GM12873 (cell line): ENCODE results near the gene ARMC3.

Experiments used
- CTCF ChIP-seq: IDR thresholded peaks from 2 replicates; pipeline ENCODE4 v1.5.1; 2012; ENCODE audit warnings: low read depth, mild to moderate bottlenecking, moderate library complexity, low read length, control low read depth; ENCODE audit not compliant: insufficient read depth; ENCODE audit errors: missing control alignments

The ARMC3 gene

GRCh38 chr10:22912763-22913384, 15.0 kb upstream of the ARMC3 start:
- TF ChIP-seq CTCF, result no peak

GRCh38 chr10:22913474-22914092, 14.3 kb upstream of the ARMC3 start:
- TF ChIP-seq CTCF, result no peak

GRCh38 chr10:22915314-22915713, 12.5 kb upstream of the ARMC3 start:
- no peak for TF ChIP-seq CTCF

GRCh38 chr10:22925088-22925487, 2.8 kb upstream of the ARMC3 start:
- TF ChIP-seq CTCF, result no peak

GRCh38 chr10:22927166-22927565, 687 bp upstream of the ARMC3 start:
- no peak for TF ChIP-seq CTCF

- TF ChIP-seq CTCF, result no peak
Observed at GRCh38 chr10:22931948-22932347, 4.1 kb downstream of the ARMC3 start.

GRCh38 chr10:22932626-22933370, 4.9 kb downstream of the ARMC3 start:
- TF ChIP-seq CTCF, result no peak
